GM23338 (cell line): ENCODE data around the gene CFP.

ENCODE experiments used
- CREB1 ChIP-seq: fragments of 250-450 bp; sonication (Bioruptor Pico); IDR thresholded peaks from 2 replicates; pipeline ENCODE4 v1.5.0; 2020; ENCODE audit warnings: low read depth, mild to moderate bottlenecking, moderate library complexity
- CTCF ChIP-seq, 2 experiments: fragments of 200-600 bp in 1 of 2; sonication (generic) in 1 of 2; conservative IDR thresholded peaks; 2 replicates each; pipeline versions ENCODE4 v1.5.1 to v1.6.1; 2016 to 2017; ENCODE audit warnings: antibody characterized with exemption in 2 of 2, low read depth in 2 of 2, mild to moderate bottlenecking in 2 of 2, moderate library complexity in 1 of 2
- ETS1 ChIP-seq: IDR thresholded peaks from 2 replicates; pipeline ENCODE4 v1.6.1; 2016; ENCODE audit warnings: antibody characterized with exemption
- EZH2 ChIP-seq: fragments of 200-600 bp; sonication (generic); IDR thresholded peaks from one replicate; pipeline ENCODE4 v1.8.0; 2017; ENCODE audit warnings: antibody characterized with exemption, mild to moderate bottlenecking, low read depth; ENCODE audit not compliant: unreplicated experiment
- EZH2phosphoT487 ChIP-seq: fragments of 200-600 bp; sonication (generic); IDR thresholded peaks from one replicate; pipeline ENCODE4 v1.8.1; 2018; ENCODE audit warnings: antibody characterized with exemption; ENCODE audit not compliant: unreplicated experiment
- JUNB ChIP-seq: IDR thresholded peaks from one replicate; pipeline ENCODE4 v1.6.1; 2016; ENCODE audit warnings: antibody characterized with exemption; ENCODE audit not compliant: unreplicated experiment
- NANOG ChIP-seq: IDR thresholded peaks from 2 replicates; pipeline ENCODE4 v1.6.1; 2016; ENCODE audit warnings: antibody characterized with exemption, borderline replicate concordance
- POLR2AphosphoS5 ChIP-seq: IDR thresholded peaks from 2 replicates; pipeline ENCODE4 v1.6.1; 2016; ENCODE audit warnings: antibody characterized with exemption, low read depth
- REST ChIP-seq: IDR thresholded peaks from one replicate; pipeline ENCODE4 v1.6.1; 2018; ENCODE audit warnings: antibody characterized with exemption; ENCODE audit not compliant: unreplicated experiment
- STAT1 ChIP-seq: IDR thresholded peaks from one replicate; pipeline ENCODE4 v1.6.1; 2016; ENCODE audit warnings: antibody characterized with exemption; ENCODE audit not compliant: unreplicated experiment
- ZNF114 ChIP-seq: fragments of 250-450 bp; sonication (Bioruptor Pico); IDR thresholded peaks from 2 replicates; pipeline ENCODE4 v1.5.0; 2020; ENCODE audit warnings: mild to moderate bottlenecking, moderate library complexity
- ZNF331 ChIP-seq: fragments of 250-450 bp; sonication (Bioruptor Pico); IDR thresholded peaks from 2 replicates; pipeline ENCODE4 v1.5.0; 2020; ENCODE audit warnings: low read depth, mild to moderate bottlenecking, moderate library complexity
- ZNF462 ChIP-seq: fragments of 250-450 bp; sonication (Bioruptor Pico); IDR thresholded peaks from 2 replicates; pipeline ENCODE4 v1.5.0; 2020; ENCODE audit warnings: mild to moderate bottlenecking, moderate library complexity

- TF ChIP-seq CTCF (conservative IDR thresholded peaks at IDR 0.05; ENCODE audit: low read depth in 2 of 2) (no peak), JUNB (no peak), REST (no peak), POLR2AphosphoS5 (no peak), EZH2 (no peak), EZH2phosphoT487 (no peak), NANOG (no peak), ZNF462 (CRISPR knock-in tag) (no peak), ZNF114 (no peak), CREB1 (CRISPR knock-in tag) (no peak), ZNF331 (CRISPR knock-in tag) (no peak), ETS1 (no peak), STAT1 (no peak)
These were observed 36.2 kb downstream of the CFP start for GRCh38 chrX:47593522-47593921.
